ENCODE results near the gene LRRC43.
"Not testable (repeated sequence)": the region's sequence is repeated elsewhere in the genome, so short reads cannot be mapped to it uniquely, and the experiment has no call there.

LRRC43 gene

GRCh38 chr12:122158700-122159285 is 24.1 kb upstream of the LRRC43 start:
- DNase-seq = peak; percentile 26

GRCh38 chr12:122159882-122160281 is 23.0 kb upstream of the LRRC43 start:
- peak; percentile 33 for DNase-seq

- DNase-seq = no peak
Measured at GRCh38 chr12:122160761-122161160, 22.2 kb upstream of the LRRC43 start.

- DNase-seq = no peak
Measured at GRCh38 chr12:122161682-122162081, 21.2 kb upstream of the LRRC43 start.

GRCh38 chr12:122162976-122163375 is 19.9 kb upstream of the LRRC43 start:
- no peak for DNase-seq

GRCh38 chr12:122166422-122167349 is 16.2 kb upstream of the LRRC43 start:
- DNase-seq = no peak

- no peak for DNase-seq
Measured at GRCh38 chr12:122167356-122167925, 15.5 kb upstream of the LRRC43 start.

- no peak for DNase-seq
Measured at GRCh38 chr12:122168492-122168891, 14.4 kb upstream of the LRRC43 start.

GRCh38 chr12:122171399-122171798 is 11.5 kb upstream of the LRRC43 start:
- DNase-seq = no peak

GRCh38 chr12:122172262-122172939 is 10.5 kb upstream of the LRRC43 start:
- DNase-seq = no peak

GRCh38 chr12:122174155-122174845 is 8.6 kb upstream of the LRRC43 start, which contains the start of gene IL31:
TSS of gene IL31 (minus strand) at chr12:122174221. CDS start at chr12:122174172, 49 bp downstream.
- DNase-seq = no peak

- not testable (repeated sequence) for DNase-seq
Measured at GRCh38 chr12:122176473-122176872, 6.5 kb upstream of the LRRC43 start.

- peak; percentile 44 for DNase-seq
Measured at GRCh38 chr12:122183588-122183940, 641 bp downstream of the LRRC43 start.

GRCh38 chr12:122184517-122184916 is 1.6 kb downstream of the LRRC43 start:
- no peak for DNase-seq

GRCh38 chr12:122185079-122185478 is 2.2 kb downstream of the LRRC43 start:
- no peak for DNase-seq

GRCh38 chr12:122185494-122186082 is 2.7 kb downstream of the LRRC43 start:
- no peak for DNase-seq

- no peak for DNase-seq
Measured at GRCh38 chr12:122187466-122187865, 4.5 kb downstream of the LRRC43 start.

- DNase-seq = no peak
Measured at GRCh38 chr12:122189626-122190475, 6.9 kb downstream of the LRRC43 start.

GRCh38 chr12:122190842-122191668 is 8.1 kb downstream of the LRRC43 start:
- peak; percentile 89 for DNase-seq

- DNase-seq = no peak
Measured at GRCh38 chr12:122192441-122192840, 9.5 kb downstream of the LRRC43 start.

Measured in DMS53 (cell line).